Measurements from ENCODE around the gene DMXL1.

DNA sequence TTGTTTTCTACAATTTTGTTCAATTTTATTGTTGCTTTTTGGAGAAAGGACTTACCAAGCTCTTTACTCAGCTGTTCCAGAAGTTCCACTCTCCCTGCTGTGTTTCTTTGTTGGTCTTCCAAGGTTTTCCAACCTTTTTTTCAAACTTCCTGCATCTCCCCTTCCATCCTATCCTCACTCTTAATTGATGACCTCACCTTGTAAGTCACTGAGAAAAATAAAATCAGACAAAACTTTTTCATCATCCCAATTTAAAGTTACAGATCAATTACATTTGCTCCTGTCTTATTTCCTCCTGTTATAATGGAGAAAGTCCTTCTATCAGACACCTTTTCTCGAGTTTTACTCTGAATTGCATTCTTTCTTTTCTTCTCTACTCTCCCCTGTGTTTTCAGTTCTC lies 121.1 kb downstream of the DMXL1 start:
- TF ChIP-seq POLR2A (IDR thresholded peaks at IDR 0.05; ENCODE audit: low read length) (no peak), GATA1 (IDR thresholded peaks at IDR 0.05; ENCODE audit: low read depth, low read length) (no peak)

Data from erythroblast (primary cell).